NCI-H1105 treated with DMSO at 0.1 percent for 48 hours (cell line): Measurements from ENCODE around the gene CRIP1.

Experiments used
- DNase-seq: peaks from one replicate; lab custom pipeline; 2025; lab: John Stamatoyannopoulos, UW

CRIP1 gene

GRCh38 chr14:105533391-105533790, 46.7 kb downstream of the CRIP1 start:
- DNase-seq = no peak

- no peak for DNase-seq
Measured at GRCh38 chr14:105533811-105534498, 47.3 kb downstream of the CRIP1 start.

GRCh38 chr14:105534586-105534985, 47.9 kb downstream of the CRIP1 start:
- DNase-seq = no peak

- no peak for DNase-seq
Measured at GRCh38 chr14:105536051-105536450, 49.4 kb downstream of the CRIP1 start.

GRCh38 chr14:105536691-105537579, 50.2 kb downstream of the CRIP1 start:
- no peak for DNase-seq

GRCh38 chr14:105537580-105538474, 51.1 kb downstream of the CRIP1 start:
- DNase-seq = peak; percentile 15
